Measurements from ENCODE around the gene LBH.

Gene LBH

GRCh38 chr2:30193104-30193681, 38.1 kb upstream of the LBH start:
- Histone ChIP-seq H2BK120ac (ENCODE audit: low read depth, low read length) (no peak overlapping the region), H3K14ac (ENCODE audit: low read length) (no peak overlapping the region), H4K91ac (ENCODE audit: low read depth, low read length, poor library complexity) (no peak overlapping the region), H2AK5ac (ENCODE audit: low read depth, low read length) (peak overlapping the region; percentile 47), H3K4ac (ENCODE audit: low read length) (peak overlapping the region; percentile 99), H3K4me2 (ENCODE audit: insufficient read depth, low read length, poor library complexity, severe bottlenecking) (no peak overlapping the region), H2BK12ac (ENCODE audit: low read length) (peak overlapping the region; percentile 46), H3K27me3 (ENCODE audit: control insufficient read depth in 3 of 3, insufficient read depth in 3 of 3, low read depth in 1 of 3, low read length in 3 of 3) (peaks cover 0 to 13% (median 0%) of the 10 kb centered on the region in 3 experiments), H3K36me3 (replicated peaks in 1 of 2; ENCODE audit: control insufficient read depth in 2 of 2, insufficient read depth in 2 of 2, low read length in 2 of 2) (no peaks in the 10 kb centered on the region), H3K9me3 (replicated peaks in 1 of 2; ENCODE audit: control insufficient read depth in 2 of 2, insufficient read depth in 1 of 2, low read depth in 1 of 2, low read length in 2 of 2) (no peaks in the 10 kb centered on the region), H3K4me3 (ENCODE audit: low read length in 2 of 2) (no peak overlapping the region), H3K27ac (replicated peaks; ENCODE audit: low read length) (no peak overlapping the region), H3K23ac (ENCODE audit: low read depth, low read length, poor library complexity) (peak overlapping the region; percentile 45), H2BK5ac (ENCODE audit: low read length) (peak overlapping the region; percentile 1), H2BK15ac (ENCODE audit: low read length) (peak overlapping the region; percentile 83), H2AFZ (ENCODE audit: low read length) (no peak overlapping the region), H4K8ac (ENCODE audit: low read depth, low read length) (no peak overlapping the region), H3K4me1 (ENCODE audit: control insufficient read depth in 2 of 2, insufficient read depth in 1 of 2, low read depth in 1 of 2, low read length in 2 of 2) (peaks cover 8 to 20% of the 10 kb centered on the region in 2 donors), H3K18ac (ENCODE audit: low read length) (peak overlapping the region; percentile 94), H3K79me1 (ENCODE audit: low read depth, low read length) (no peaks in the 10 kb centered on the region), H3K9ac (ENCODE audit: low read depth, low read length, poor library complexity) (no peak overlapping the region)
- WGBS, 2 donors (ENCODE audit: extremely low coverage in 2 of 2, insufficient read length in 2 of 2, insufficient replicate concordance in 1 of 2), result no CpG with 5 or more reads among the region's 13 CpGs
- no peak for DNase-seq (ENCODE audit: low spot score)

GRCh38 chr2:30194421-30194820, 36.9 kb upstream of the LBH start:
- H4K8ac ChIP-seq (ENCODE audit: low read depth, low read length), result no peak overlapping the region
- H3K4me2 ChIP-seq (ENCODE audit: insufficient read depth, low read length, poor library complexity, severe bottlenecking), result no peak overlapping the region
- peaks cover 8 to 20% of the 10 kb centered on the region in 2 donors for H3K4me1 ChIP-seq (ENCODE audit: control insufficient read depth in 2 of 2, insufficient read depth in 1 of 2, low read depth in 1 of 2, low read length in 2 of 2)
- no peak overlapping the region for H3K23ac ChIP-seq (ENCODE audit: low read depth, low read length, poor library complexity)
- DNase-seq (ENCODE audit: low spot score), result no peak
- no peak overlapping the region for H2BK120ac ChIP-seq (ENCODE audit: low read depth, low read length)
- no peaks in the 10 kb centered on the region for H3K36me3 ChIP-seq (replicated peaks in 1 of 2; ENCODE audit: control insufficient read depth in 2 of 2, insufficient read depth in 2 of 2, low read length in 2 of 2)
- H2BK5ac ChIP-seq (ENCODE audit: low read length), result no peak overlapping the region
- H2BK12ac ChIP-seq (ENCODE audit: low read length), result no peak overlapping the region
- no peaks in the 10 kb centered on the region for H3K79me1 ChIP-seq (ENCODE audit: low read depth, low read length)
- peak overlapping the region; percentile 4 for H2AK5ac ChIP-seq (ENCODE audit: low read depth, low read length)
- H3K27me3 ChIP-seq (ENCODE audit: control insufficient read depth in 3 of 3, insufficient read depth in 3 of 3, low read depth in 1 of 3, low read length in 3 of 3), result peaks cover 0 to 16% (median 0%) of the 10 kb centered on the region in 3 experiments
- H3K18ac ChIP-seq (ENCODE audit: low read length), result peak overlapping the region; percentile 76
- H3K4ac ChIP-seq (ENCODE audit: low read length), result no peak overlapping the region
- H3K14ac ChIP-seq (ENCODE audit: low read length), result no peak overlapping the region
- no peak overlapping the region for H3K9ac ChIP-seq (ENCODE audit: low read depth, low read length, poor library complexity)
- H4K91ac ChIP-seq (ENCODE audit: low read depth, low read length, poor library complexity), result no peak overlapping the region
- H2AFZ ChIP-seq (ENCODE audit: low read length), result no peak overlapping the region
- no peak overlapping the region for H3K4me3 ChIP-seq (ENCODE audit: low read length in 2 of 2)
- no peak overlapping the region for H2BK15ac ChIP-seq (ENCODE audit: low read length)
- WGBS, 2 donors (ENCODE audit: extremely low coverage in 2 of 2, insufficient read length in 2 of 2, insufficient replicate concordance in 1 of 2), result no CpG with 5 or more reads among the region's 7 CpGs
- H3K9me3 ChIP-seq (replicated peaks in 1 of 2; ENCODE audit: control insufficient read depth in 2 of 2, insufficient read depth in 1 of 2, low read depth in 1 of 2, low read length in 2 of 2), result no peaks in the 10 kb centered on the region
- H3K27ac ChIP-seq (replicated peaks; ENCODE audit: low read length), result peak overlapping the region; percentile 14

- H3K14ac ChIP-seq (ENCODE audit: low read length), result no peak overlapping the region
- no peak overlapping the region for H3K9ac ChIP-seq (ENCODE audit: low read depth, low read length, poor library complexity)
- H2BK5ac ChIP-seq (ENCODE audit: low read length), result no peak overlapping the region
- no peaks in the 10 kb centered on the region for H3K79me1 ChIP-seq (ENCODE audit: low read depth, low read length)
- no peak overlapping the region for H2AK5ac ChIP-seq (ENCODE audit: low read depth, low read length)
- H3K27me3 ChIP-seq (ENCODE audit: control insufficient read depth in 3 of 3, insufficient read depth in 3 of 3, low read depth in 1 of 3, low read length in 3 of 3), result peaks cover 0 to 17% (median 0%) of the 10 kb centered on the region in 3 experiments
- no peak overlapping the region for H3K23ac ChIP-seq (ENCODE audit: low read depth, low read length, poor library complexity)
- H3K4ac ChIP-seq (ENCODE audit: low read length), result no peak overlapping the region
- H3K4me2 ChIP-seq (ENCODE audit: insufficient read depth, low read length, poor library complexity, severe bottlenecking), result no peak overlapping the region
- H3K36me3 ChIP-seq (replicated peaks in 1 of 2; ENCODE audit: control insufficient read depth in 2 of 2, insufficient read depth in 2 of 2, low read length in 2 of 2), result no peaks in the 10 kb centered on the region
- no peak overlapping the region for H3K4me3 ChIP-seq (ENCODE audit: low read length in 2 of 2)
- H3K18ac ChIP-seq (ENCODE audit: low read length), result peak overlapping the region; percentile 50
- peak overlapping the region; percentile 70 for H4K8ac ChIP-seq (ENCODE audit: low read depth, low read length)
- H2BK120ac ChIP-seq (ENCODE audit: low read depth, low read length), result no peak overlapping the region
- H4K91ac ChIP-seq (ENCODE audit: low read depth, low read length, poor library complexity), result no peak overlapping the region
- no peak overlapping the region for H2AFZ ChIP-seq (ENCODE audit: low read length)
- no peak overlapping the region for H3K27ac ChIP-seq (replicated peaks; ENCODE audit: low read length)
- H3K4me1 ChIP-seq (ENCODE audit: control insufficient read depth in 2 of 2, insufficient read depth in 1 of 2, low read depth in 1 of 2, low read length in 2 of 2), result peaks cover 8 to 20% of the 10 kb centered on the region in 2 donors
- no peak overlapping the region for H2BK15ac ChIP-seq (ENCODE audit: low read length)
- DNase-seq (ENCODE audit: low spot score), result no peak
- WGBS, 2 donors (ENCODE audit: extremely low coverage in 2 of 2, insufficient read length in 2 of 2, insufficient replicate concordance in 1 of 2), result no CpG with 5 or more reads among the region's 4 CpGs
- no peak overlapping the region for H2BK12ac ChIP-seq (ENCODE audit: low read length)
- H3K9me3 ChIP-seq (replicated peaks in 1 of 2; ENCODE audit: control insufficient read depth in 2 of 2, insufficient read depth in 1 of 2, low read depth in 1 of 2, low read length in 2 of 2), result no peaks in the 10 kb centered on the region
These were observed 36.3 kb upstream of the LBH start for GRCh38 chr2:30195016-30195415.

GRCh38 chr2:30197570-30198192, 33.7 kb upstream of the LBH start:
- no peak overlapping the region for H3K14ac ChIP-seq (ENCODE audit: low read length)
- H3K4me1 ChIP-seq (ENCODE audit: control insufficient read depth in 2 of 2, insufficient read depth in 1 of 2, low read depth in 1 of 2, low read length in 2 of 2), result peaks cover 8 to 16% of the 10 kb centered on the region in 2 donors
- H2BK5ac ChIP-seq (ENCODE audit: low read length), result no peak overlapping the region
- H3K4me3 ChIP-seq (ENCODE audit: low read length in 2 of 2), result no peak overlapping the region
- H3K4ac ChIP-seq (ENCODE audit: low read length), result no peak overlapping the region
- H4K8ac ChIP-seq (ENCODE audit: low read depth, low read length), result no peak overlapping the region
- H2BK15ac ChIP-seq (ENCODE audit: low read length), result no peak overlapping the region
- no peak overlapping the region for H2AFZ ChIP-seq (ENCODE audit: low read length)
- no peak overlapping the region for H3K9ac ChIP-seq (ENCODE audit: low read depth, low read length, poor library complexity)
- no peak overlapping the region for H3K18ac ChIP-seq (ENCODE audit: low read length)
- H3K27me3 ChIP-seq (ENCODE audit: control insufficient read depth in 3 of 3, insufficient read depth in 3 of 3, low read depth in 1 of 3, low read length in 3 of 3), result peaks cover 0 to 22% (median 0%) of the 10 kb centered on the region in 3 experiments
- no peaks in the 10 kb centered on the region for H3K9me3 ChIP-seq (replicated peaks in 1 of 2; ENCODE audit: control insufficient read depth in 2 of 2, insufficient read depth in 1 of 2, low read depth in 1 of 2, low read length in 2 of 2)
- H3K79me1 ChIP-seq (ENCODE audit: low read depth, low read length), result no peaks in the 10 kb centered on the region
- no peaks in the 10 kb centered on the region for H3K36me3 ChIP-seq (replicated peaks in 1 of 2; ENCODE audit: control insufficient read depth in 2 of 2, insufficient read depth in 2 of 2, low read length in 2 of 2)
- H3K4me2 ChIP-seq (ENCODE audit: insufficient read depth, low read length, poor library complexity, severe bottlenecking), result no peak overlapping the region
- peak overlapping the region; percentile 32 for H2AK5ac ChIP-seq (ENCODE audit: low read depth, low read length)
- no peak overlapping the region for H3K23ac ChIP-seq (ENCODE audit: low read depth, low read length, poor library complexity)
- no peak overlapping the region for H3K27ac ChIP-seq (replicated peaks; ENCODE audit: low read length)
- H4K91ac ChIP-seq (ENCODE audit: low read depth, low read length, poor library complexity), result peak overlapping the region; percentile 32
- WGBS, 2 donors (ENCODE audit: extremely low coverage in 2 of 2, insufficient read length in 2 of 2, insufficient replicate concordance in 1 of 2), result no CpG with 5 or more reads among the region's 6 CpGs
- no peak overlapping the region for H2BK120ac ChIP-seq (ENCODE audit: low read depth, low read length)
- no peak for DNase-seq (ENCODE audit: low spot score)
- H2BK12ac ChIP-seq (ENCODE audit: low read length), result no peak overlapping the region
